Stimulated activated naive CD8-positive, alpha-beta T cell treated with anti-CD3 and anti-CD28 coated beads, Interleukin-15, Interleukin-2, amounts not matched to agents 100 ng/mL and 50 ng/mL, for 24 hours (primary cell): Measurements from ENCODE around the gene DCX.

ENCODE experiments used
- H3K27ac Mint-ChIP-seq: one replicate; pipeline ENCODE4 v1.8.0; 2021; ENCODE audit warnings: mild to moderate bottlenecking, mixed read lengths
- H3K27me3 Mint-ChIP-seq: one replicate; pipeline ENCODE4 v1.8.0; 2021; ENCODE audit warnings: mixed read lengths
- H3K36me3 Mint-ChIP-seq: one replicate; pipeline ENCODE4 v1.8.0; 2021; ENCODE audit warnings: low read depth, mixed read lengths
- H3K4me1 Mint-ChIP-seq: one replicate; pipeline ENCODE4 v1.8.0; 2021; ENCODE audit warnings: low read depth, mixed read lengths
- H3K4me3 Mint-ChIP-seq: one replicate; pipeline ENCODE4 v1.8.0; 2021; ENCODE audit warnings: mild to moderate bottlenecking, mixed read lengths
- H3K9me3 Mint-ChIP-seq: one replicate; pipeline ENCODE4 v1.8.0; 2021; ENCODE audit warnings: mixed read lengths

DCX gene

DNA sequence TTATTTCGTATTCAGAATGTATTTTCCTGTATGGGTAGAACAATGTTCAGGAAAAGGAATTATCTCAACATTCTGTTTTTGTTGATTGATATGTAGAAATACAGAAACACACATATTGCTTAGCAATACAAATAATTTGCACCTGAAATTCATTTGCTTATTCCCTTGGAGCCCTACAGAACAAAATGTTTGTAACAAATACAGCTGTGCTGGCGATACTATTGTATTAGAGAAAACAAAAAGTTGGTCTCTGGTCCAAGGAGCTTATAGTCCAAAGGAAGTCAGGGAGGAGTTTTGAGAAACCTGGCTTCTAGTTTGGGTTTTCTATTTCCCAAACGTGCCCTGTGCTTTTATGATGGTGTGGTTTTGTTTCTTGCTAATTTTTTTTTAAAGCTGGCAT, 104.0 kb downstream of the DCX start:
- H3K27me3 Mint-ChIP-seq = no peaks in the 10 kb centered on the region
- H3K27ac Mint-ChIP-seq = no peak overlapping the region
- H3K9me3 Mint-ChIP-seq = no peaks in the 10 kb centered on the region
- no peak overlapping the region for H3K4me3 Mint-ChIP-seq
- H3K4me1 Mint-ChIP-seq = no peaks in the 10 kb centered on the region
- H3K36me3 Mint-ChIP-seq = no peaks in the 10 kb centered on the region

DNA sequence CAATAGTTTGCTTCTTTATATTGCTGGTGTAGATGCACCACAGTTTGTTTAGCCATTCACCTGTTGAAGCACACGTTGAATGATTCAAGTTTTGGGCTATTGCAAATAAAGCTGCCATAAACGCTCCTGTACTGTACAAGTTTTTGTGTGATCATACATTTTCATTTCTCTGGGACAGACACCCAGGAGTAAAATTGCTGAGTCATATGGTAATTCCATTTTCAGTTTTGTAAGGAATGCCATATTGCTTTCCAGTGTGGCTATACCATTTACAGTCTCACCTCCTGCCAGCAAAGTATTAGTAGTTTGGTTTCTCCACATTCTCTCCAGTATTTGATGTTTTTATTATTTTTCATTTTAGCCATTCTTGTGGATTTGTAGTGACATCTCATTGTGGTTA, 109.7 kb downstream of the DCX start:
- Mint-ChIP-seq H3K27me3 (no peaks in the 10 kb centered on the region), H3K4me1 (no peaks in the 10 kb centered on the region), H3K36me3 (no peaks in the 10 kb centered on the region), H3K4me3 (no peak overlapping the region), H3K27ac (no peak overlapping the region), H3K9me3 (no peaks in the 10 kb centered on the region)

DNA sequence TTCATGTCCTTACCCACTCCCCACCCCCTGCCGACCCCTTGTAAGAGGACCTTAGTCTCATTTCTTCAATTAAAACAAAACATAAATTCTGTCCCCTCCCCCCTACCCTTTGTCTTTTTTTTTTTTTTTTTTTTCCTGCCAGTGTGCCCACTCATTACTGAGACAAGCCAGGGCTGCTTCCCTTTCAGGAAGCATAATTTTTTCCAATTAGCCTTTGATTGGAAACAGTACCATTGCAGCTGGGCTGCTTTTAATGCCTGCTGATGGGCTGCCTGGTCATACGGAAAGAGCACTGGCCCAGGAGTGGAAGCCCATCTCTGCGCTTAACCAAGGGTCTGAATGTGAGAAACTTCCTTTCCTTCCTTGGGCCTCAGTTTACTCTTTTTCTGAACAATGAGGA, 123.2 kb downstream of the DCX start:
- no peaks in the 10 kb centered on the region for H3K36me3 Mint-ChIP-seq
- no peak overlapping the region for H3K27ac Mint-ChIP-seq
- no peaks in the 10 kb centered on the region for H3K4me1 Mint-ChIP-seq
- no peaks in the 10 kb centered on the region for H3K27me3 Mint-ChIP-seq
- no peaks in the 10 kb centered on the region for H3K9me3 Mint-ChIP-seq
- H3K4me3 Mint-ChIP-seq = no peak overlapping the region

- Mint-ChIP-seq H3K4me1 (no peaks in the 10 kb centered on the region), H3K27ac (no peak overlapping the region), H3K27me3 (no peaks in the 10 kb centered on the region), H3K9me3 (no peaks in the 10 kb centered on the region), H3K4me3 (no peak overlapping the region), H3K36me3 (no peaks in the 10 kb centered on the region)
These were observed 127.2 kb downstream of the DCX start for GRCh38 chrX:111284631-111285293.

DNA sequence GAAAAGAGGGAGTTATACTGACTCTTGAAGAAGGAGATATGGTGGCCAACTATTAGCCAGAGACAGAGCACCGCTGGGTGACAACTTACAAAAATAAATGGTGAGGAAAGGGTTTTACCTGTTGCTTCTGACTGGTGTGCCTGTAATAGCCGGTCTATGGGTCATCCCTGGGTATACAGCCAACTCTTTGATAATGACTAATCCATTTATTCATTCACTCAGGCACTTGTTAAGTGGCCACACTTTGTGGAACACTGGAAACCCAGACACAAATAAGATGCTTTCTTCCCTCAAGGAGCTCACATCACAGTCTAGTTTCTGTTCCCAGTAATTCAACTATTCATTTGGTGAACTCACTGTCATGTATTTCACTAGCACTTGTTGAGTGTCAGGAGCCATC, 128.5 kb downstream of the DCX start:
- H3K36me3 Mint-ChIP-seq = no peaks in the 10 kb centered on the region
- no peak overlapping the region for H3K4me3 Mint-ChIP-seq
- H3K4me1 Mint-ChIP-seq = no peaks in the 10 kb centered on the region
- no peaks in the 10 kb centered on the region for H3K9me3 Mint-ChIP-seq
- no peaks in the 10 kb centered on the region for H3K27me3 Mint-ChIP-seq
- no peak overlapping the region for H3K27ac Mint-ChIP-seq

- Mint-ChIP-seq H3K4me3 (no peak overlapping the region), H3K4me1 (no peaks in the 10 kb centered on the region), H3K27me3 (no peaks in the 10 kb centered on the region), H3K36me3 (no peaks in the 10 kb centered on the region), H3K27ac (no peak overlapping the region), H3K9me3 (no peaks in the 10 kb centered on the region)
These were observed 129.0 kb downstream of the DCX start for GRCh38 chrX:111282991-111283390.

DNA sequence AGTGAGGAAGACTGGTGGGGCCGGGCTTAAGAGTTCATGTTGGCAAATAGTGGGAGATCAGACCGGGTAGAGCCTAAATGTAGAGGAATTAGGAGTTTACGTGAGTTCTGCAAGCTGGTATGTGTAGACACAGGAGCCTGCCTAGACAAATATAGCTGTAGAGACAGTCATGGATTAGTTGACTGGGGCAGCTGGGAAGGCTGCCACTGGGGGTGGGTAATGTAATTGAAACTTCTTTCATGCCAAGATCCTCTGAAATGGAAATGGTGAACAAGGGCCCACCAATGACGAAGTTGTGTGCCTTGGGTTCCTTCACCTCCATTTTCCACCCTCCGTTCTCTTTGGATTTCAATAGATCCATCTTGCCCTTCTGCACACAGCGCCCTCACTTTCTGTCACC, 129.9 kb downstream of the DCX start:
- Mint-ChIP-seq H3K4me3 (no peak overlapping the region), H3K36me3 (no peaks in the 10 kb centered on the region), H3K9me3 (no peaks in the 10 kb centered on the region), H3K27ac (no peak overlapping the region), H3K27me3 (no peaks in the 10 kb centered on the region), H3K4me1 (no peaks in the 10 kb centered on the region)

DNA sequence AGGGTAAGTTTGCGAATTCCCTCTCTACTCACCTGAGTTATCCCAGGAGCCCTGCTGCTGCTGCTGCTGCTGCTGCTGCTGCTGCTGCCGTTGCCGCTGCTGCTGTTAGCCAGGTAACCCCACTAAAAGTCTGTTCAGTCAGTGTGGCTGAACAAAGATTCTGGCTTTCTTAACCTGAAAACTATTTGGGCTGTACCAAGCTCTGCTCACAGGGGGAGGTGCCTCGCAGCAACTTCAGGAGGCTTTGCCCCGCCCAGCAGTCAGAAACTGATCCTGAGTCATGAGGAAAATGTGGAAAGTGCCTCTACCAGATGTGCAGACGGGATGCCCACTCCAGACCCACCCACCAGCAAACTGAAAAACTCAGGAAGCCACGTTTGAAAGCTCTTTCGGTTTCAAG, 141.7 kb downstream of the DCX start, which contains the start of gene CAPN6:
TSS of gene CAPN6 (minus strand) at position 145 of the 400 bp plus-strand sequence. CDS start 6,547 bp downstream, outside the sequence.
- Mint-ChIP-seq H3K4me1 (no peaks in the 10 kb centered on the region), H3K9me3 (no peaks in the 10 kb centered on the region), H3K4me3 (no peak within 1 kb of the TSS), H3K27ac (no peak within 1 kb of the TSS), H3K27me3 (no peaks in the 10 kb centered on the region), H3K36me3 (no peaks in the 10 kb centered on the region)

DNA sequence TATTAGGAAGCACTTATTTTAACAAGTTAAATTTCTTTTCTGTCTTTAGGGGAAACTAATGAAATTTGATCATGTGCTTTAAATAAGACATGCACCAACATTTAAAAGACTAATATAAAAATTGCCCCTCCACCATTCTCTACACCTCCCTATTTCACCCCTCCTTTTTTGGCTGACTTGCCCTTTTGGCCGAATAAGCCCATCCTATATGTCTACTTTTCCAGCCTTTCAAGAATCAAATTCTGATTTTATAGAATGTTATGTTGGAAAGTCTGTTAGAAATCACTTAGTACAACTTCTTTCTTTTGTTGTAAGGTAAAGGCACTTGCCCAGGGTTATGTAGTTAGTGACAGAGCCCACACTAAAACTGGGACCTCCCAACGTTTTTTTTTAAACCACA, 143.5 kb downstream of the DCX start:
- Mint-ChIP-seq H3K27ac (no peak overlapping the region), H3K9me3 (no peaks in the 10 kb centered on the region), H3K4me3 (no peak overlapping the region), H3K27me3 (no peaks in the 10 kb centered on the region), H3K36me3 (no peaks in the 10 kb centered on the region), H3K4me1 (no peaks in the 10 kb centered on the region)

DNA sequence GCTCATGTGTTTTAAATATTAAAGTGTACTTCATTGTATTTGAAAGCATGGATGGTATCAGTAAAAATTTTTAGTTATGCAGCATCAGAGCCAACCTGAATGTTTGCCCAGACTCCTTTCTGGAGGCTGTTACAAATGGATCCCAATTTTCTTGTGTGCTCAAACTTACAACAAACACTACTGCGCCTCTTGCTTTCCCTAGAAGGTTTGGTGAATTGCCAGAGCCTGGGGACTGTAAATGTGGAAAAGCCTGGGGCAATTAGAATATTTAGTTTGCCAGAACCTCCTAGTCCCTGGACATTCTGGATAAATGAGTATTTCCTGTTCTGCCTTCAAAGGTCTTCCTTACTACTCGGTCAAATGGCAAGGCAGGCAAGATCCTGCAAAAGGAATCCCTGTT, 146.5 kb downstream of the DCX start:
- Mint-ChIP-seq H3K27ac (no peak overlapping the region), H3K9me3 (no peaks in the 10 kb centered on the region), H3K4me1 (no peaks in the 10 kb centered on the region), H3K4me3 (no peak overlapping the region), H3K36me3 (no peaks in the 10 kb centered on the region), H3K27me3 (no peaks in the 10 kb centered on the region)

DNA sequence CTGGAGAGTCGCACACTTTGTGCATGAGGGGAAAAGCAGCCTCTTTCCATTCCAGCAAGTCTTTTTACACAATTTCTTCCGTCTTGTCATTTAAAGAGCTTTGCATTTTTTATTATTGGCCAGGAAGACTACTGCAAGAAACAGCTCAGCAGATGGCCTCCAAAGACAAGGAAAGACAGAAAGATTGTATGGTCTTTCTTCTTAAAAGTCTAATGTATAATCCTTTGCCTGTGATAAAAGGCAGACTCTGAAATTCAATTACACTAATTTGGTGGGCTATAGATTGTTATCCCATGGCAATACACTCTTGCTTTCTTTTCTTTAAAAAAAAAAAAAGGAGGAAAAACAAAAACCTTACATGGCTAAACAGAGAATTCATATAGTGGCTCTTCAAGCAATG, 147.6 kb downstream of the DCX start:
- Mint-ChIP-seq H3K4me3 (no peak overlapping the region), H3K9me3 (no peaks in the 10 kb centered on the region), H3K36me3 (no peaks in the 10 kb centered on the region), H3K27ac (no peak overlapping the region), H3K4me1 (no peaks in the 10 kb centered on the region), H3K27me3 (no peaks in the 10 kb centered on the region)

- H3K27ac Mint-ChIP-seq = no peak overlapping the region
These were observed 149.9 kb downstream of the DCX start for GRCh38 chrX:111262086-111262485.

DNA sequence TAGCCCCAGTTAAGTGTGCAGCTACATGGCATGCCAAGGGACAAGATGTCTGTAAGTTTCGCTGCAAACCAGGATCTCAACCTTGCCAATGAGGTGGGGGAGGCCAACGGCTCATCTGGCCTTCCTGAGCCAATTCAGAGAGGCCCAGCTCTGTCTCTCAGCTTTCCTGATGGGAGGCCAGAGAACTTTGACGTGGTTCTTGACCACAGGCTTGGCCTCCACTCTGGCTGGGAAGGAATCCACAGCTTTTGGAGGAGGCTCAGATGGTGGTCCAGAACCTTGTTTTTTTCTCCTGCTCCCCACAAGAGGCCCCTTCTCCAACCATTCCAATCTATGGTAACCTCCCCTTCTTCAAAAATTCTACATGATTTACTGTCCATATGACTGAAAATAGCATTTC, 151.5 kb downstream of the DCX start:
- H3K9me3 Mint-ChIP-seq = no peaks in the 10 kb centered on the region
- H3K36me3 Mint-ChIP-seq = no peaks in the 10 kb centered on the region
- H3K4me1 Mint-ChIP-seq = no peaks in the 10 kb centered on the region
- H3K27ac Mint-ChIP-seq = no peak overlapping the region
- no peak overlapping the region for H3K4me3 Mint-ChIP-seq
- H3K27me3 Mint-ChIP-seq = no peaks in the 10 kb centered on the region

More at GRCh38 chrX:111262086-111262485, 149.9 kb downstream of the DCX start:
- H3K4me3 Mint-ChIP-seq = no peak overlapping the region
- H3K9me3 Mint-ChIP-seq = no peaks in the 10 kb centered on the region
- H3K4me1 Mint-ChIP-seq = no peaks in the 10 kb centered on the region
- H3K27me3 Mint-ChIP-seq = no peaks in the 10 kb centered on the region
- H3K36me3 Mint-ChIP-seq = no peaks in the 10 kb centered on the region

DNA sequence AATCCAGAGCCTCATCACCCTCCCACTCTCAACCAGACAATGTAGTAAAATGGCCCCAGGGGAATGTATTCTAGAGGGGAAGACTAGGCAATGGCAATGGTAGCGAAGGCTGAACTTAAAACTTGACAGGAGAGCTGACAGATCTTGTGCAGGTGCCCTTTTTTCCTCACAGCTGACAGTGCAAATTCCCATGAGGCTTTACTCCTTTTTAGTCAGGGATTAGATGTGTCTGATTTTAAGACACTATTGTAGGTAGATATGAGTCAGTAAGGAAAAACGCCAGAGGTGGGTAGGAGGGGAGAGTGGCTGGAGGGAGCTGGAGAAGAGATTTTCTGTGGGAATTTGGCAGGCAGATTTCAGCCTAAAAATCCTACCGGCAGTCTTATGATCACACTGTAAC, 152.4 kb downstream of the DCX start:
- H3K4me3 Mint-ChIP-seq = no peak overlapping the region
- no peaks in the 10 kb centered on the region for H3K27me3 Mint-ChIP-seq
- H3K36me3 Mint-ChIP-seq = no peaks in the 10 kb centered on the region
- no peaks in the 10 kb centered on the region for H3K4me1 Mint-ChIP-seq
- no peak overlapping the region for H3K27ac Mint-ChIP-seq
- H3K9me3 Mint-ChIP-seq = no peaks in the 10 kb centered on the region

DNA sequence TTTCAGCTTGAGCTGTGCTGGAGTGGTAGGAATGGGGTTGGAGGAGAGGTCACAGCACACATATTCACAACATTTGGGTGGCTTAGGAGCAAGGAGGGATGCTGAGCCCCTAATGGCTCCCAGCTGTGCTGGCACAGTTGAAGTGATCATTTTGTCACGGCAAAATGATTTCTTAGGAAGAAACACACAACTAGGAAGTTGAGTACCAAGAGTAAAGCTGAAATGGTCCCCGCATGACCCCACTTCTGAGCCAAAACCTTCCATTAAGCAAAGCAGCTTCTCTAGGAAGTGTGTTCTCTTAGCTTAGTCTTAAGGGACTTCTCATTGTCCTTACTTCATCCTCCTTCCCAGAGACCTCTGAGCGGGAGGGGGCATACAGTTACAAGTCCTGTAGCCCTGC, 154.3 kb downstream of the DCX start:
- Mint-ChIP-seq H3K4me1 (no peaks in the 10 kb centered on the region), H3K27me3 (no peaks in the 10 kb centered on the region), H3K4me3 (no peak overlapping the region), H3K27ac (no peak overlapping the region), H3K36me3 (no peaks in the 10 kb centered on the region), H3K9me3 (no peaks in the 10 kb centered on the region)

GRCh38 chrX:111254896-111255693, 156.9 kb downstream of the DCX start:
- Mint-ChIP-seq H3K4me3 (no peak overlapping the region), H3K27me3 (no peaks in the 10 kb centered on the region)

More at GRCh38 chrX:111254896-111255693, 156.9 kb downstream of the DCX start:
- no peaks in the 10 kb centered on the region for H3K9me3 Mint-ChIP-seq
- no peaks in the 10 kb centered on the region for H3K36me3 Mint-ChIP-seq
- H3K4me1 Mint-ChIP-seq = no peaks in the 10 kb centered on the region
- H3K27ac Mint-ChIP-seq = no peak overlapping the region
